Hematopoietic multipotent progenitor cell treated with erythropoietin and hydrocortisone succinate and interleukin-3 and kit ligand, for 15 days (in vitro differentiated cells): ENCODE data around the gene RPL15.
"Not testable (repeated sequence)": the region's sequence is repeated elsewhere in the genome, so short reads cannot be mapped to it uniquely, and the experiment has no call there.

Source experiments
- DNase-seq: peaks from one replicate; pipeline ENCODE4 v3.0.0-alpha.2; 2015; ENCODE audit warnings: low spot score

RPL15 gene

GRCh38 chr3:23916886-23917678, at the start of gene RPL15, which contains the start of gene NKIRAS1:
RPL15 (plus strand) TSS chr3:23917132; CDS start chr3:23917860, 728 bp downstream.
NKIRAS1 (minus strand) TSS chr3:23916990; CDS start chr3:23910904, 6,086 bp downstream.
- DNase-seq, result peak; percentile 95

GRCh38 chr3:23867400-23867799, 49.5 kb upstream of the RPL15 start:
- DNase-seq, result no peak

- no peak for DNase-seq
Measured at GRCh38 chr3:23867838-23868237, 49.1 kb upstream of the RPL15 start.

- no peak for DNase-seq
Measured at GRCh38 chr3:23869977-23870662, 46.8 kb upstream of the RPL15 start.

- not testable (repeated sequence) for DNase-seq
Measured at GRCh38 chr3:23870663-23871043, 46.3 kb upstream of the RPL15 start.

GRCh38 chr3:23871361-23871760, 45.6 kb upstream of the RPL15 start:
- not testable (repeated sequence) for DNase-seq

- no peak for DNase-seq
Measured at GRCh38 chr3:23872330-23872729, 44.6 kb upstream of the RPL15 start.

- DNase-seq, result no peak
Measured at GRCh38 chr3:23873941-23874340, 43.0 kb upstream of the RPL15 start.

- no peak for DNase-seq
Measured at GRCh38 chr3:23874359-23875112, 42.4 kb upstream of the RPL15 start.

GRCh38 chr3:23875113-23875725, 41.7 kb upstream of the RPL15 start:
- no peak for DNase-seq

GRCh38 chr3:23876923-23877322, 40.0 kb upstream of the RPL15 start:
- DNase-seq, result no peak

- no peak for DNase-seq
Measured at GRCh38 chr3:23877329-23877980, 39.5 kb upstream of the RPL15 start.

- no peak for DNase-seq
Measured at GRCh38 chr3:23879485-23879884, 37.4 kb upstream of the RPL15 start.

GRCh38 chr3:23880703-23881339, 36.1 kb upstream of the RPL15 start:
- no peak for DNase-seq

GRCh38 chr3:23881993-23882392, 34.9 kb upstream of the RPL15 start:
- DNase-seq, result not testable (repeated sequence)

- no peak for DNase-seq
Measured at GRCh38 chr3:23882487-23882918, 34.4 kb upstream of the RPL15 start.

- DNase-seq, result no peak
Measured at GRCh38 chr3:23884481-23884880, 32.5 kb upstream of the RPL15 start.

GRCh38 chr3:23885210-23885609, 31.7 kb upstream of the RPL15 start:
- no peak for DNase-seq

- DNase-seq, result no peak
Measured at GRCh38 chr3:23886311-23886710, 30.6 kb upstream of the RPL15 start.

GRCh38 chr3:23888617-23889228, 28.2 kb upstream of the RPL15 start:
- peak; percentile 65 for DNase-seq

GRCh38 chr3:23889386-23889785, 27.5 kb upstream of the RPL15 start:
- DNase-seq, result no peak
